ENCODE results near the gene PLEKHM3. TPM values are rescaled to one million over a fixed set of nuclear protein-coding genes. Genes with fewer than 3 reads are reported as not detected.

Gene PLEKHM3
- total and polyA plus RNA-seq, 2 of the 13 experiments (the other 11 are each of a cell fraction or from before 2014, with no cell fraction given) = 4.5 to 4.7 TPM

- TF ChIP-seq, protein P1, sequence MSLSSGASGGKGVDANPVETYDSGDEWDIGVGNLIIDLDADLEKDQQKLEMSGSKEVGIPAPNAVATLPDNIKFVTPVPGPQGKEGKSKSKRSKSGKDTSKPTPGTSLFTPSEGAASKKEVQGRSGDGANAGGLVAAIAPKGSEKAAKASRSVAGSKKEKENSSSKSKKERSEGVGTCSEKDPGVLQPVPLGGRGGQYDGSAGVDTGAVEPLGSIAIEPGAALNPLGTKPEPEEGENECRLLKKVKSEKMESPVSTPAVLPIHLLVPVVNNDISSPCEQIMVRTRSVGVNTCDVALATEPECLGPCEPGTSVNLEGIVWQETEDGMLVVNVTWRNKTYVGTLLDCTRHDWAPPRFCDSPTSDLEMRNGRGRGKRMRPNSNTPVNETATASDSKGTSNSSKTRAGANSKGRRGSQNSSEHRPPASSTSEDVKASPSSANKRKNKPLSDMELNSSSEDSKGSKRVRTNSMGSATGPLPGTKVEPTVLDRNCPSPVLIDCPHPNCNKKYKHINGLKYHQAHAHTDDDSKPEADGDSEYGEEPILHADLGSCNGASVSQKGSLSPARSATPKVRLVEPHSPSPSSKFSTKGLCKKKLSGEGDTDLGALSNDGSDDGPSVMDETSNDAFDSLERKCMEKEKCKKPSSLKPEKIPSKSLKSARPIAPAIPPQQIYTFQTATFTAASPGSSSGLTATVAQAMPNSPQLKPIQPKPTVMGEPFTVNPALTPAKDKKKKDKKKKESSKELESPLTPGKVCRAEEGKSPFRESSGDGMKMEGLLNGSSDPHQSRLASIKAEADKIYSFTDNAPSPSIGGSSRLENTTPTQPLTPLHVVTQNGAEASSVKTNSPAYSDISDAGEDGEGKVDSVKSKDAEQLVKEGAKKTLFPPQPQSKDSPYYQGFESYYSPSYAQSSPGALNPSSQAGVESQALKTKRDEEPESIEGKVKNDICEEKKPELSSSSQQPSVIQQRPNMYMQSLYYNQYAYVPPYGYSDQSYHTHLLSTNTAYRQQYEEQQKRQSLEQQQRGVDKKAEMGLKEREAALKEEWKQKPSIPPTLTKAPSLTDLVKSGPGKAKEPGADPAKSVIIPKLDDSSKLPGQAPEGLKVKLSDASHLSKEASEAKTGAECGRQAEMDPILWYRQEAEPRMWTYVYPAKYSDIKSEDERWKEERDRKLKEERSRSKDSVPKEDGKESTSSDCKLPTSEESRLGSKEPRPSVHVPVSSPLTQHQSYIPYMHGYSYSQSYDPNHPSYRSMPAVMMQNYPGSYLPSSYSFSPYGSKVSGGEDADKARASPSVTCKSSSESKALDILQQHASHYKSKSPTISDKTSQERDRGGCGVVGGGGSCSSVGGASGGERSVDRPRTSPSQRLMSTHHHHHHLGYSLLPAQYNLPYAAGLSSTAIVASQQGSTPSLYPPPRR (CRISPR knock-in tag; IDR thresholded peaks at IDR 0.05; ENCODE audit: borderline replicate concordance) = peak; percentile 59; the same call in 1 of the 2 replicates
- TF ChIP-seq AHR (CRISPR knock-in tag; IDR thresholded peaks at IDR 0.05) (no peak), PAX8 (CRISPR knock-in tag; IDR thresholded peaks at IDR 0.05; ENCODE audit: borderline replicate concordance) (no peak), MIER2 (CRISPR knock-in tag; IDR thresholded peaks at IDR 0.05) (peak; percentile 60; the same call in 1 of the 2 replicates), ZNF746 (CRISPR knock-in tag; IDR thresholded peaks at IDR 0.05) (no peak), SP1 (IDR thresholded peaks at IDR 0.05) (no peak), SP1 (CRISPR knock-in tag; IDR thresholded peaks at IDR 0.05) (no peak), CAMTA2 (CRISPR knock-in tag; IDR thresholded peaks at IDR 0.05; ENCODE audit: borderline replicate concordance) (no peak), ZNF331 (CRISPR knock-in tag; IDR thresholded peaks at IDR 0.05) (peak; percentile 68; the same call in 1 of the 2 replicates), ZFP82 (CRISPR knock-in tag; IDR thresholded peaks at IDR 0.05; ENCODE audit: borderline replicate concordance) (no peak), ZKSCAN5 (CRISPR knock-in tag; IDR thresholded peaks at IDR 0.05) (no peak), NPAS2 (CRISPR knock-in tag; IDR thresholded peaks at IDR 0.05; ENCODE audit: borderline replicate concordance) (no peak), STAT6 (CRISPR knock-in tag; IDR thresholded peaks at IDR 0.05; ENCODE audit: borderline replicate concordance) (no peak), ZNF205 (CRISPR knock-in tag; IDR thresholded peaks at IDR 0.05) (peak; percentile 66; the same call in 1 of the 2 replicates), ZNF383 (CRISPR knock-in tag; IDR thresholded peaks at IDR 0.05; ENCODE audit: borderline replicate concordance) (no peak), ZBTB7B (CRISPR knock-in tag; IDR thresholded peaks at IDR 0.05) (peak; percentile 74), BRD4 (CRISPR knock-in tag; IDR thresholded peaks at IDR 0.05) (no peak), SIX1 (CRISPR knock-in tag; IDR thresholded peaks at IDR 0.05; ENCODE audit: borderline replicate concordance) (0 out of 2 replicates have a peak, but pooled peaks have one; percentile 13), CTCF (CRISPR knock-in tag; IDR thresholded peaks at IDR 0.05) (no peak), BORCS8-MEF2B (CRISPR knock-in tag; IDR thresholded peaks at IDR 0.05) (no peak), FOXC1 (CRISPR knock-in tag; IDR thresholded peaks at IDR 0.05; ENCODE audit: borderline replicate concordance) (no peak)
- TF ChIP-seq, protein P2, sequence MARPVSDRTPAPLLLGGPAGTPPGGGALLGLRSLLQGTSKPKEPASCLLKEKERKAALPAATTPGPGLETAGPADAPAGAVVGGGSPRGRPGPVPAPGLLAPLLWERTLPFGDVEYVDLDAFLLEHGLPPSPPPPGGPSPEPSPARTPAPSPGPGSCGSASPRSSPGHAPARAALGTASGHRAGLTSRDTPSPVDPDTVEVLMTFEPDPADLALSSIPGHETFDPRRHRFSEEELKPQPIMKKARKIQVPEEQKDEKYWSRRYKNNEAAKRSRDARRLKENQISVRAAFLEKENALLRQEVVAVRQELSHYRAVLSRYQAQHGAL (CRISPR knock-in tag; IDR thresholded peaks at IDR 0.05; ENCODE audit: not compliant biosample characterization) = no peak
Measured at GRCh38 chr2:208031608-208032019, 6.3 kb upstream of the PLEKHM3 start (continued).

Data from HepG2 (cell line).